Inflammatory macrophage (primary cell): ENCODE results near the gene SUPT3H.
"Not testable (repeated sequence)": the region's sequence is repeated elsewhere in the genome, so short reads cannot be mapped to it uniquely, and the experiment has no call there.

ENCODE experiments used
- DNase-seq, 2 donors: peaks; one replicate each; pipeline ENCODE4 v3.0.0-alpha.2; 2020 to 2022

SUPT3H gene

GRCh38 chr6:45323656-45324224 is 54.0 kb downstream of the SUPT3H start:
- peak; percentile 12 to 14 for DNase-seq

- no peak for DNase-seq
Measured at GRCh38 chr6:45320349-45320748, 57.4 kb downstream of the SUPT3H start.

GRCh38 chr6:45314146-45314545 is 63.6 kb downstream of the SUPT3H start:
- DNase-seq: no peak

GRCh38 chr6:45310118-45310788 is 67.5 kb downstream of the SUPT3H start:
- no peak for DNase-seq

- no peak for DNase-seq
Measured at GRCh38 chr6:45305546-45305945, 72.2 kb downstream of the SUPT3H start.

- DNase-seq: no peak
Measured at GRCh38 chr6:45302832-45303231, 74.9 kb downstream of the SUPT3H start.

GRCh38 chr6:45301348-45302142 is 76.2 kb downstream of the SUPT3H start:
- DNase-seq: no peak

- peak; percentile 34 to 64 for DNase-seq
Measured at GRCh38 chr6:45300736-45301135, 77.0 kb downstream of the SUPT3H start.

GRCh38 chr6:45299096-45299581 is 78.6 kb downstream of the SUPT3H start:
- DNase-seq: peak in 1 of 2 donors; percentile 18

GRCh38 chr6:45297320-45297719 is 80.4 kb downstream of the SUPT3H start:
- DNase-seq: no peak

GRCh38 chr6:45294065-45294701 is 83.6 kb downstream of the SUPT3H start:
- DNase-seq: not testable (repeated sequence)

GRCh38 chr6:45293306-45293705 is 84.4 kb downstream of the SUPT3H start:
- DNase-seq: no peak

GRCh38 chr6:45289751-45290514 is 87.8 kb downstream of the SUPT3H start:
- DNase-seq: no peak

- DNase-seq: not testable (repeated sequence)
Measured at GRCh38 chr6:45286707-45287106, 91.0 kb downstream of the SUPT3H start.

GRCh38 chr6:45278367-45278766 is 99.4 kb downstream of the SUPT3H start:
- no peak for DNase-seq

GRCh38 chr6:45277741-45278140 is 100.0 kb downstream of the SUPT3H start:
- not testable (repeated sequence) for DNase-seq

GRCh38 chr6:45275358-45275757 is 102.4 kb downstream of the SUPT3H start:
- no peak for DNase-seq

GRCh38 chr6:45272626-45273025 is 105.1 kb downstream of the SUPT3H start:
- DNase-seq: no peak

GRCh38 chr6:45265246-45265645 is 112.5 kb downstream of the SUPT3H start:
- no peak for DNase-seq

GRCh38 chr6:45260696-45261095 is 117.0 kb downstream of the SUPT3H start:
- no peak for DNase-seq

GRCh38 chr6:45256697-45257695 is 120.7 kb downstream of the SUPT3H start:
- no peak for DNase-seq
